Prostate gland (tissue), 2 donors: ENCODE data around the gene PPL. TPM values are rescaled to one million over a fixed set of nuclear protein-coding genes. Genes with fewer than 3 reads are reported as not detected.
A peak's percentile ranks its signal among the peaks of the same experiment; 100 is the strongest.

Source experiments
- DNase-seq: peaks from one replicate; pipeline ENCODE4 v3.0.0-alpha.2; 2019; ENCODE audit warnings: low spot score
- H3K27ac ChIP-seq, 2 donors: fragments of 200-600 bp; sonication (generic); 2 replicates each; pipeline ENCODE4 v1.5.1; 2017 to 2019
- H3K27me3 ChIP-seq: fragments of 200-600 bp; sonication (generic); replicated peaks from 2 replicates; pipeline ENCODE4 v1.5.1; 2019; ENCODE audit not compliant: insufficient read depth
- H3K36me3 ChIP-seq, 2 donors: fragments of 200-600 bp; sonication (generic); 1 replicate in 1 of 2; 2 replicates in 1 of 2; pipeline versions ENCODE4 v1.5.1 to v1.8.1; 2017 to 2019
- H3K4me1 ChIP-seq: fragments of 200-600 bp; sonication (generic); replicated peaks from 2 replicates; pipeline ENCODE4 v1.5.1; 2019
- H3K4me3 ChIP-seq, 2 donors: fragments of 200-600 bp; sonication (generic); 2 replicates each; pipeline ENCODE4 v1.5.1; 2017 to 2019
- H3K9me3 ChIP-seq: fragments of 200-600 bp; sonication (generic); 2 replicates; pipeline ENCODE4 v1.5.1; 2017
- POLR2A ChIP-seq: fragments of 450-650 bp; IDR thresholded peaks from one replicate; pipeline ENCODE4 v1.6.1; 2016; ENCODE audit warnings: antibody characterized with exemption, mild to moderate bottlenecking
- POLR2AphosphoS5 ChIP-seq: sonication (generic); formaldehyde crosslinking; IDR thresholded peaks from one replicate; pipeline ENCODE4 v1.6.1; 2017; ENCODE audit warnings: antibody characterized with exemption
- WGBS: methylation state at CpG from one replicate; pipeline ENCODE4 v1.1.5; 2018; 5-methylcytosine and 5-hydroxymethylcytosine counted together
- intact Hi-C: fragments of 100-400 bp; cut with DNase I; formaldehyde crosslinking; loops from one replicate; pipeline ENCODE4 v1.14.2; 2022
- total RNA-seq, 2 donors: library from RNA; depleted of rRNA; stranded (reverse); fragments of >200 nt; gene quantifications; one replicate each; pipeline ENCODE4 v1.1.0, GENCODE V29; 2016
- TF ChIP-seq, protein P1 (sequence below), 4 experiments: fragments of 200-600 bp in 2 of 4; fragments of 450-650 bp in 2 of 4; sonication (generic) in 2 of 4; IDR thresholded peaks; 1 replicate in 3 of 4; 2 replicates in 1 of 4; pipeline ENCODE4 v1.5.1; 2016 to 2019; ENCODE audit warnings: antibody characterized with exemption in 4 of 4, mild to moderate bottlenecking in 2 of 4, moderate library complexity in 2 of 4

PPL gene
- total RNA-seq, 2 donors from 2014 or later: 39.4 to 64.3 TPM

DNA sequence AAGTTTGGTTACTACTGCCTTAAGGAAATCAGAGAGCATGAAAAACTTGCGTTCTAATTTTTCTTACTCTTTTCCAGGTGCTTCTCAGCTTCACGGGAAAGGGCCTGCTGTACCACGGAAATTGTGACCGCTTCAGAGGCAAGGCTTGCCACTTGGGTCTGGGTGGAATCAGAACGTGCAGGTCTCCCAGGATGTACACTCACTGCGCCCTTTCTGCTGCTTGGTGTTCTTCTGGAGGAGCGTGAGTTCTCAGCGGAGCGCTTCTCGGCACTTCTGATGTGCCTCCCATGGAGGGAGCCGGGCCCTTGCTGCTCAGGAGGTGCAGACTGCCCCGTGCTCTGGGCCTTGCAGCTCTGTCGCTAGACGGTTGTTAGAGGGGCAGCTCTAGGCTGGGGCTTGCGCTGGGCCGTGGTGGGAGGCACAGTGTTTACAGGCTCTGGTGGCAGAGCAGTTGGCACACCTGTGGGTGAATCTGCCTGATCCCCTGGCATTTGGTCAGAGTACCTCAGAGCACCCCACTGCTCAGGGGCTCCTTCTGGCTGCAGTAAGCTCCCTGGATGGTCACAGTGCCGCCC lies 56.9 kb downstream of the PPL start:
- intact Hi-C loops: no loop called here
- H3K36me3 ChIP-seq: peaks cover 9 to 29% of the 10 kb centered on the region in 2 donors

DNA sequence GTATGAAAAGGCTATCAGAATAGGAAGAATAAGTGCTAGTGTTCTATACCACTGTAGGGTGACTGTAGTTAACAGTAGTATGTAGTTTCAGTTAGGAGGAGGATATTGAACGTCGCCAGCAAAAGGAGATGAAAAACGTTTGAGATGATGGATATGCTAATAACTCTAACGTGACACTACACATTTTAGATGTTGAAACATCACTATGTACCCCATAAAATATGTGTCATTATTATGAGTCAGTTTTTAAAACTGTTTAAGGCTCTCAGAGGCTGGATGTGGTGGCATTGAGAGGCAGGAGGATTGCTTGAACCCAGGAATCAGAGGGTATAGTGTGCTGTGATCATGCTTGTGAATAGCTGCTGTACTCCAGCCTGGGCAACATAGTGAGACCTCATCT lies 57.9 kb downstream of the PPL start:
- peaks cover 6% of the 10 kb centered on the region for H3K4me1 ChIP-seq
- no peak overlapping the region for H3K4me3 ChIP-seq
- no peak overlapping the region for H3K27ac ChIP-seq
- peaks cover 8 to 18% of the 10 kb centered on the region in 2 donors for H3K36me3 ChIP-seq
- TF ChIP-seq, protein P1, sequence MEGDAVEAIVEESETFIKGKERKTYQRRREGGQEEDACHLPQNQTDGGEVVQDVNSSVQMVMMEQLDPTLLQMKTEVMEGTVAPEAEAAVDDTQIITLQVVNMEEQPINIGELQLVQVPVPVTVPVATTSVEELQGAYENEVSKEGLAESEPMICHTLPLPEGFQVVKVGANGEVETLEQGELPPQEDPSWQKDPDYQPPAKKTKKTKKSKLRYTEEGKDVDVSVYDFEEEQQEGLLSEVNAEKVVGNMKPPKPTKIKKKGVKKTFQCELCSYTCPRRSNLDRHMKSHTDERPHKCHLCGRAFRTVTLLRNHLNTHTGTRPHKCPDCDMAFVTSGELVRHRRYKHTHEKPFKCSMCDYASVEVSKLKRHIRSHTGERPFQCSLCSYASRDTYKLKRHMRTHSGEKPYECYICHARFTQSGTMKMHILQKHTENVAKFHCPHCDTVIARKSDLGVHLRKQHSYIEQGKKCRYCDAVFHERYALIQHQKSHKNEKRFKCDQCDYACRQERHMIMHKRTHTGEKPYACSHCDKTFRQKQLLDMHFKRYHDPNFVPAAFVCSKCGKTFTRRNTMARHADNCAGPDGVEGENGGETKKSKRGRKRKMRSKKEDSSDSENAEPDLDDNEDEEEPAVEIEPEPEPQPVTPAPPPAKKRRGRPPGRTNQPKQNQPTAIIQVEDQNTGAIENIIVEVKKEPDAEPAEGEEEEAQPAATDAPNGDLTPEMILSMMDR (IDR thresholded peaks at IDR 0.05): no peak
- TF ChIP-seq POLR2AphosphoS5 (no peak), POLR2A (no peak)
- H3K27me3 ChIP-seq: no peaks in the 10 kb centered on the region
- H3K9me3 ChIP-seq: no peaks in the 10 kb centered on the region
- DNase-seq: no peak
- intact Hi-C loops: no loop called here
- WGBS: 59% methylated on average over 4 of the region's 4 CpGs

More for the DNA sequence above, 56.9 kb downstream of the PPL start:
- H3K4me3 ChIP-seq: no peak overlapping the region
- DNase-seq: no peak
- no peaks in the 10 kb centered on the region for H3K27me3 ChIP-seq
- H3K9me3 ChIP-seq: no peaks in the 10 kb centered on the region
- H3K4me1 ChIP-seq: peaks cover 6% of the 10 kb centered on the region
- WGBS: 91% methylated on average over 17 of the region's 17 CpGs
- TF ChIP-seq, protein P1 (IDR thresholded peaks at IDR 0.05): no peak
- no peak for TF ChIP-seq POLR2A
- no peak for TF ChIP-seq POLR2AphosphoS5
- no peak overlapping the region for H3K27ac ChIP-seq

DNA sequence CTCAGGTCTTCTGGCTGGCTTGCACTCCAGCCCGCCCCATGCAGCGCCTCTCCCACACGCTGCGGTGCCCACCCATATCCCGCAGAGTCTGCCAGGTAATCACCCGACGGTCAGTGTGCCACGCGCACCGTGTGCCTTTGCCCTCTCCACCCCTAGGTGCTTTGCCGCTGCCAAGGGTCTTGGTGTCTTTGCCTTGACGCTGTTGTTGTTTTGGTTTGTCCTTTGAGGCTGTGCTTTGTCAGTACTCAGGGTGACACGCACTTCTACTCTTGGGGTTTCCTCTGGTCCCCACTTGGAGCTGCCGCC lies 59.6 kb downstream of the PPL start:
- H3K27me3 ChIP-seq: no peaks in the 10 kb centered on the region
- H3K27ac ChIP-seq: peak overlapping the region in 1 of 2 donors; percentile 37
- peaks cover 5 to 13% of the 10 kb centered on the region in 2 donors for H3K36me3 ChIP-seq
- DNase-seq: no peak
- peaks cover 6% of the 10 kb centered on the region for H3K4me1 ChIP-seq
- H3K4me3 ChIP-seq: no peak overlapping the region
- TF ChIP-seq, protein P1 (IDR thresholded peaks at IDR 0.05): no peak
- intact Hi-C loops: no loop called here
- no peaks in the 10 kb centered on the region for H3K9me3 ChIP-seq
- 73% methylated on average over 14 of the region's 14 CpGs for WGBS

DNA sequence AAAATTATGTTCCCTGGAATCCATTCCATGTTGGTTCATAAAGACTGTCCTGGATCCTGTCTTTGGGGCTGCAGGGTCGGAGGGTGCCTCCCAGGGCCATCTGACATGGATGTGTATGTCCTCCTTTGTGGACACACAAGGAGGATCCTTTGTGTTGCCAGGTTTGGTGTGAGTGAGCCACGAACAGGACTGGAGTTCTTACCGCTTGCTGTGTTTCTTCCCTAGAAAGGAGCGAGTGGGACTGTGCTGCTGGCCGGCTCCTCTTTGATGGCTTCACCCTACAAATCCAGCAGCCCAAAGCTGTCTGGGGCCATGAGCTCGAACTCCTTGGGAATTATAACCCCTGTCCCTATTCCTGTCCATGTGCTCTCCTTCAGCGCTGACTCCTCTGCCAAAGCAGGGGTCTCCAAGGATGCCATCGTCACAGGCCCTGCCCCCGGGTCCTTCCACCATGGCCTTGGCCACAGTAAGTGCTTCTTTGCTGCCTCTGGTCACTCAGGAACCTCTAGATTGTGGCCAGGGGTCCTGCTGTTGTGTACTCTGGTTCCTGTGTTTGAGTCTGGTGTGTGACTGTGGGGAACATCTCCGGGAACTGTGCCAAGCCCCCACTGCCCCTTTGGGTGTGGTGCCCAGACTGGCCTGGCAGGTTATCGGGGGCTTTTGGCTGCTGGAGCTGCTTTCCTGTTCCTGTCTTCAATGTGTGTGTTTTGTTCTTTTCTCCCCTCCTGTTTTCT lies 60.1 kb downstream of the PPL start:
- TF ChIP-seq POLR2AphosphoS5 (no peak), POLR2A (no peak)
- TF ChIP-seq, protein P1 (IDR thresholded peaks at IDR 0.05): no peak
- intact Hi-C loops: no loop called here
- no peak overlapping the region for H3K4me3 ChIP-seq
- 75% methylated on average over 11 of the region's 11 CpGs for WGBS
- H3K9me3 ChIP-seq: no peaks in the 10 kb centered on the region
- DNase-seq: no peak
- peak overlapping the region in 1 of 2 donors; percentile 37 for H3K27ac ChIP-seq
- no peaks in the 10 kb centered on the region for H3K27me3 ChIP-seq
- H3K4me1 ChIP-seq: peaks cover 6% of the 10 kb centered on the region
- peaks cover 5 to 15% of the 10 kb centered on the region in 2 donors for H3K36me3 ChIP-seq

DNA sequence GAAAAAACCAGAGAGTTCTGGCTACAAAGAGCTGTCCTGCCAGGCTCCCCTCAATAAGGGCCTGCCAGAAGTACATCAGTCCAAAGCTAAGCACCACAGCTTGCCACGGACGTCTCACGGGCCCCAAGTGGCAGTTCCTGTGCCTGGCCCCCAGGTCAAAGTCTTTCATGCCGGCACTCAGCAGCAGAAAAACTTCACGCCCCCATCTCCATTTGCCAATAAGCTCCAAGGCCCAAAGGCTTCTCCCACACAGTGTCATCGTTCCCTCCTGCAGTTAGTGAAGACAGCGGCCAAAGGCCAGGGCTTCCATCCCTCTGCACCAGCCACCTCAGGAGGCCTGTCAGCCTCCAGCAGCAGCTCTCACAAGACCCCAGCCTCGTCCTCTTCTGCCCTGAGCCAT lies 62.3 kb downstream of the PPL start:
- TF ChIP-seq, protein P1 (IDR thresholded peaks at IDR 0.05): no peak
- TF ChIP-seq POLR2AphosphoS5: no peak
- TF ChIP-seq POLR2A: no peak
- intact Hi-C loops: no loop called here
- Histone ChIP-seq H3K36me3 (peaks cover 4 to 5% of the 10 kb centered on the region in 2 donors), H3K9me3 (no peaks in the 10 kb centered on the region), H3K27ac (no peak overlapping the region), H3K4me1 (peaks cover 11% of the 10 kb centered on the region), H3K4me3 (no peak overlapping the region), H3K27me3 (no peaks in the 10 kb centered on the region)
- no peak for DNase-seq
- WGBS: 92% methylated on average over 8 of the region's 8 CpGs
